HG03439 (cell line): ENCODE measurements around the gene ARHGAP24.
"Not testable (repeated sequence)": the region's sequence is repeated elsewhere in the genome, so short reads cannot be mapped to it uniquely, and the experiment has no call there.

Experiments used
- ATAC-seq: cut with Tn5 transposase; IDR thresholded peaks from one replicate; pipeline ENCODE4 v1.9.1; 2021; ENCODE audit warnings: mild to moderate bottlenecking, moderate library complexity; ENCODE audit not compliant: unreplicated experiment

The ARHGAP24 gene

DNA sequence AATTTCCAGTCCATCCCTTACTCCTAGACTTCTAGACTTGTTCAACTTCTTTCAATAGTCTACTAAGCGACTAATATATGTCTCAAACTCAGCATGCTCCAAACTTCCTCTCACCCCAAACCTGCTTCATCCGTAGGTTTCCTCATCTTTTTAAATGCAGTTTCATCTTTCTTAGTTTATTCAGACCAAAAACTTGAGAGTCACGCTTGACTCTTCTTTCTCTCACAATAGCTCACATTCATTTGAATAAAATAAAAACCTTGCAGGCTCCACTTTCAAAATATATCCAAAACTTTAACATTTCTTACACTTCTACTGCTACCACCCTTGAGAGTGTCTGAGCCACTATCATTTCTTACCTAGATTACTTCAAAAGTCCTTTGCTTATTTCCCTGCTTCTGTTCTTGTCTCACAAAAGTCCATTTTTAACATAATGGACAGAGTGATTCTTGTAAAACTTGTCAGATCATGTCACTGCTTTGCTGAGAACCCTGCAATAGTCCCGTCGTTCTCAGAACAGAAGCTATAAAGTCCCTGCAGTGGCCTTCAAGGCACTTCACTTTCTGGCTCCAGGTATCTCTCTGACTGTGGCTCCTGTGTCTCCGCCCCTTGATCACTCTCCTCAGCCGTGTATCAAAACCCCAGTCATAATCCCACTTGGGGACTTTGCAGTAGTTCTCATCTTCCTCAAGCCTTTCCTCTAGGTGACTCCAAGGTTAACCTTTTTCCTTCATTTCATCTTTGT is 167.6 kb downstream of the ARHGAP24 start:
- ATAC-seq = no peak

DNA sequence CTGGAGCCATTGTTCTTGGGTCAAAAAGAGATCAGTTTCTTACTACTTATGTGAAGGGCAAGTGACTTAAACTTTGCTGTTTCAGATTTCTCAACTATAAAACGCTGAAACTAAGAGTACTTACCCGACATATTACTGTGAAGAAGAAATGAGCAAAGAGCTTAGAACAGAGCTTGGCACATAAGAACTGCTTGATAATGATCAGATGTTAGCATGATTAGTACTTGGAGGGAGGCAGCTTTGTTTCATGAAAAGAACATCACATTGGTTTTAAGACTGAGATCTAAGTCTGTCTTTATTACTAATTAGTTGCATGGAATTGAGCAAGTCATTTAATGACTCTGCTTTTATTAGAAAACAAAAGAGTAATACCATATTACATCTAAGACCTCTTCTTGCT is 169.1 kb downstream of the ARHGAP24 start:
- ATAC-seq = no peak

DNA sequence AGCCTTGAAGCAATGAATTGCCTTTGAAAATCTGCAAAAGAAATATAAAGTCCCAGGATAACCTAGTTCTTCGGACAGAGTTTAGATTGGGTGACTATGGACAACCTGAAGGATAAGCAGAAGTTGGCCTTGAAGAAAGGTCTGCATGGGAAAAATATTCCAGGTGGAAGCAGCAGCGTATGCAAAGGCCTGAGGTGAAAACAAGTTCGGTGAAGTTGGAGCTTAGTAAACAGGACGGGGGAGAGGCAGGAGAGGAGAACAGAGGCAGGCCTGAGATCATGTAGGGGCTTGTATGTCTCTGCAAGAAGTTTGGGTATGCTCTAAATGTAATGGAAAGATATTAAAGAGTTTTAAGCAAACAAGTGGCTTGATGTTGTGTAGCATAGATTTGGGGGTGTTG is 176.0 kb downstream of the ARHGAP24 start:
- ATAC-seq = no peak

DNA sequence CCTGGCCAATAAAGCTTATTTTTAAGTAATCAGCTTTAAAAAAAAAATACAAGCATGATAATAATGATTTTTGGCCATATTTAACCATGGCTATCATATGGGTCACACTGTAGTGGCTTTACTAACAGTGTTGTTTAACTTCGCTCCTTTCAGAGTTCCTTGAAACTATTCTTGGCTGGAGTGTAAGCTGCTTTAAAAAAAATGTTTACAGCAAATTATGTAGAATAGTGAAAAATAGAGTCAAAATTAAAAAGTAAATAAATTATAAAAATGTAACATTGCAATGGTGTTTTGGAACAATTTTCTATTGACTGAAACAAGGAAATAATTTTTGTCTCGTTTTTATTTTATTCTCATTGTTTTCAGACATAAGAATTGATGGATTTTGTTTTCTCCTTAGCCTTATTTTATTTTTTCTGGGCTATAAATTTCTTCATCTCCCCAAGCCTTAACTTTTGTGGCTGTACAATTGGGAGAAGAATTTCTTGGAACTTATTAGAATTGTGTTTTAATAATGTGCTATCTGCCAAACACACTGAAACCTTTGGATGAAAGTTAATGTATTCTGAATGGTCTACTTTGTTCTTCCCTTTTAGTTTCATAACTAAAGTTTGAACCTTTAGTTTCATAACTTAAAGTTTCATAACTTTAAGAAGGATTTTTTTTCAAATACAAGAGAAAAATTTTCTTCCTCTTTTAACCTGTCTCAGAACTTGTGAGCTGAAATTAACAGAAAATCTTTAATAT is 182.0 kb downstream of the ARHGAP24 start:
- ATAC-seq = no peak

DNA sequence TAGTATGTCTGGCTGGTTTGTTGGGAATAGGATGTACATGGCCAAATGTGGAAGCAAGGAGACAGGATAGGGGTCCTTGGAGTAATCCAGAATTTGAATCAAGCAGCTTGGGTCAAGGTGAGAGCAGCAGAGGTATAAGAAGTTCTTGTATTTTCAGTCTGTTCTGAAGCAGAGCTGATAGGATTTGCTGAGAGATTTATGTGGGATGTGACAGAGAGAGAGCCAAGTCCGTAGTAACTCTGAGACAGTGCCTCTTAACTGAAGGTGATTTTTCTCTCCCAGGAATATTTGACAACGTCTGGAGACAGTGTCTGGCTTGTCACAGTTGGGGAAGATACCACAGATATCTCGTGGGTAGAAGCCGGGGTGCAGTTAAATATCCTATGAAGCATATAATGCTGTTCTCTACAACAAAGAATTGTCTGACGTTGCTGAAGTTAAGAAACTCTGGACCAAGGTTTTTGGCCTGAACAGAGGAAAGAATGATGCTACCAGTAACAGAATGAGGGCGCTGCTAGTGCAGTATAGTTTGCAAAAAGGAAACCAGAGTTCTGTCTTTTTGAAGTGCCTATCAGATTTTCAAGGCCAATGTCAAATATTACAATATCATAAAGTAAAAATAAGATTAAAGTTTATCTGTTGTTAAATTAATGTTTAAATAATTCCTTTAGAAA is 184.0 kb downstream of the ARHGAP24 start:
- ATAC-seq = no peak

DNA sequence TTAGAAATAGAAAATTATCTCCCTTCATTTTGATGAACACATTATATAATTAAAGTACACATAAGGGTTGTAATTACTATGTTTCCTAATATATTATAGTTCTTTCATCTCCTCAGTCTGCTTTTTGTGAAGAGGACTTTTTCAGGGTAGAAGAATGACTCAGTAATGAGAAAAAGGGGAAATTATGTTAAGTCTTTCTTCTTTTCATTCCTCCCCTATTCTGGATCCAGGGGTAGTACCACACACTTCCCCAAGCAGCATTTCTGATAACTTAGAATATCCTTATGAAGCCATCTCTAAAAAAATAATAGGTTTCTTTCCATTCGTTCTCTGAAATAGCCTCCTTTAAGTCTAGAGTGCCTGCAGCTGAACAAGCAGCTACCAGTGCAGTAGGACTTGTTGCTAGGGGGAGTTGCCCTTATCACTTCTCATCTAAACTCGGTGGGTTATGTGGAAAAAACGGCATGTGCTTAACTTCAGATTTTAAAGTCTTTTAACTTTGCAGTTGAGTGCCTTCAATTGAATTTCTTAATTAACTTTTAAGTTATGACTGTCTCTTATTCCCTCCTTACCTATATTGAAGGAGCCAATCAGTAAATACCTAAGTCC is 184.8 kb downstream of the ARHGAP24 start:
- ATAC-seq = no peak

DNA sequence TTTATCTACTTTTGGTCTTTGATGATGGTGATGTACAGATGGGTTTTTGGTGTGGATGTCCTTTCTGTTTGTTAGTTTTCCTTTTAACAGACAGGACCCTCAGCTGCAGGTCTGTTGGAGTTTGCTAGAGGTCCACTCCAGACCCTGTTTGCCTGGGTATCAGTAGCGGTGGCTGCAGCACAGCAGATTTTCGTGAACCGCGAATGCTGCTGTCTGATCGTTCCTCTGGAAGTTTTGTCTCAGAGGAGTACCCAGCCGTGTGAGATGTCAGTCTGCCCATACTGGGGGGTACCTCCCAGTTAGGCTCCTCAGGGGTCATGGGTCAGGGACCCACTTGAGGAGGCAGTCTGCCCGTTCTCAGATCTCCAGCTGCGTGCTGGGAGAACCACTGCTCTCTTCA is 191.7 kb downstream of the ARHGAP24 start:
- not testable (repeated sequence) for ATAC-seq

DNA sequence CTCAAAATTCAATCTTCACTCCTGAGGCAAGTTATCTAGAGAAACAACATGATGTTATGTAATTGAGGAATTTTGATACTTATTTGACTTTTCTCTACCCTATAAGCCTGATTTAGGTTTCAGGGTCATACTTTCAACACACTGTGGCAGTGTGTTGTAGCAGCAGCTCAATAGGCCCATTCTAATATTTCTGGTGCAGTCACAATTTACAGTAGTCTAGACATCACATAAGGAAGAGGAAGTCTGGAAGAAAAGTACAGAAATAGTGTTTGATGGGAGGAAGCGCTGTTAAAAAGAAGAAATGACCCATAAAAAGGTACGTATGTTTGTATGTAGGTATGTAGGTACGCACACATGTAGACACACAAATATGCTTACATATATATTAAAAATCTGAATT is 194.3 kb downstream of the ARHGAP24 start:
- ATAC-seq = no peak

DNA sequence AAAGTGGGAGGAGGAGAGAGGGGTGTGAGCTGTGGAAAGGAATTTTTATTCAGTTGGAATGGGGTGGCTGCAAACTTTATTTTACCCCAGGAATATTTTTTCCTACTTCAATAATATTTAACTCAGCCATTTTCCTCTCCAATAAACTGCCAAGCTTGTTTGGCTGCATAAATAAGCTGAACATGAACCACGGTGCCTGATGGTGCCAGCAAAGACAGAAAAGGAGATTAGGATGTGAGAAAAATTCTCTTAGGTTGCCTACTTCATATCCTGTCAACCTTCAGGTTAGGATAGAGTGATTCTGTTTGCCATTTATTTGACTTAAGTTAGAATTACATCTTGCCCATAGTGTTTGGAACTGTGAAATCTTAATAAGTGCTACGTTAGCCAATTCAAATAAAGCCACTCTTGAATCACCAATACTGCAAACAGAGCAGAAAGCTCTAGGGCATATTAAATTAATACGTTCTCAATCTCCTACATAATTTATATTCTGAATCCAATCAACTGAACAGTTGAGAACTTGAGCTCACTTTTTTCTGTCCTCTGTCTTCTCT is 195.1 kb downstream of the ARHGAP24 start:
- no peak for ATAC-seq

DNA sequence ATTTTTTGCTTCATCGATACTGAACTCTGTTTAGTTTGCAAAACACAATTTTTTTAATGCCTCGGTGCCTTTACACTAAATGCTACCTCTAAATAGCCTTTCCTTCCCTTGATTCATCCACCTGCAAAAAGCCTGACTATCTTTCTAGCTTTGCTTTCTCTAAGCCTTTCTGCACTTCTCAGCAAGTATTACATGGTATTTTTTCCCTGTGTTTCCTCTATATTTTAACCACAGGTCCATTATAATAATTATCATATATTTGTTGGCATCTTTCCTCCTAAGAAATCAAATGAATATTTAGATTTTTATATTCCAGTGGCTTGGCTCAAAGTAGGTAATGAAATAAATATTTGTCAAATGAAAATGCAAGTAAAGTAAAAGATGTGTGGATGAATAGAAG is 196.2 kb downstream of the ARHGAP24 start:
- ATAC-seq = no peak

DNA sequence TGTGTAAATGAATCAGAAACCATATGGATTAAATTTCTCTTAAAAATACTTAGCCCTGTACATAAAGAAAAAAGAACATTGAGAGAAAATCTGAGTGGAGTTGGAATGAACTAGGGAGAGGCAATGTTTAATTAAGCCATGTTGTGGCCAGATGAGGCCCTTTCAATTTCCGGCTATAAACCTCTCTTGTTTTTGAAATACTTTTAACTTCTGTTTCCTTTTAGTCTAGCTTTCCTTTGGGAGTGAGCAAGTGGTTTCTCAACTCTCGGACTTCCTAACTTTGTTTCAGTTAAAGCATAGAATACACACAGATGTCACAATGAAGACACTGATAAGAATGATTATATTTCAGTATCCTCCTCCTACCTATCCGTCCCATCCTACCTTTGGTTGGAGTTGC is 197.2 kb downstream of the ARHGAP24 start:
- no peak for ATAC-seq

DNA sequence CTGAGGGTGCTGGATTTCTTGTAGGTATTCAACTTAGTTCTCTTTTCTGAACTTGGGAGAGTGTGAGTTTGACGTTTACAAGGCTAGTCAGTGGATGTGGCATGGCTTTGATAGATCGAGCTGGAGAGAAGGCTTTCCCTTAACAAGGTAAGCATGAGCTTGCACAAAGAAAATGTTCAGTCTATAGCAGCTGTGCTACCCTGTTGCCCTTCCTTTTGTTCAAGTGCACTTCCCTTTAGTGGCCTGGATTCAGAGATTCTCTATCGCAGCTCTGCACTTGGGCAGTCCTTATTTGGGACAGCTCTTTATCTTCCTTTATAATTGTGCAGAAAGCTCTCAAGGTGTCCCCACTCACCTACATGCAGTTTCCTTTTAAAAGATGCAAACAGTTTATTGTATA is 198.0 kb downstream of the ARHGAP24 start:
- no peak for ATAC-seq

DNA sequence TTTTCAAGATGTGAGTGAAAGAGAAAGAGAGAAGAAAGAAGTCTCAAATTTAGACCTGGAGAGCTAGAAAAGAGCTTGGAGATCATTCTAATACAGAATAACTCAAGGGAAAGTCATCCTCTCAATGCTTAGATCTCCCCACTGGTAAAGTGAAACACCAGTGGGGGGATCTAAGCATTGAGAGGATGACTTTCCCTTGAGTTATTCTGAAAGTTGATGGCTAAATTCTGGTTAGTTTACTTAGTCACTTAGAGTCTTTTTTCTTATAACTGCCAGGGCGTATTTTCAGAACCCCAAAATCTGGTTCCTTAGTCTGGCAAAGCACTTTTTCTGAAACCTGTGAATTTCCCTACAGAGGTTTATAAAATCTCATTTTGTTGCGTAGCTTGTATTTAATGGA is 198.6 kb downstream of the ARHGAP24 start:
- ATAC-seq = no peak

DNA sequence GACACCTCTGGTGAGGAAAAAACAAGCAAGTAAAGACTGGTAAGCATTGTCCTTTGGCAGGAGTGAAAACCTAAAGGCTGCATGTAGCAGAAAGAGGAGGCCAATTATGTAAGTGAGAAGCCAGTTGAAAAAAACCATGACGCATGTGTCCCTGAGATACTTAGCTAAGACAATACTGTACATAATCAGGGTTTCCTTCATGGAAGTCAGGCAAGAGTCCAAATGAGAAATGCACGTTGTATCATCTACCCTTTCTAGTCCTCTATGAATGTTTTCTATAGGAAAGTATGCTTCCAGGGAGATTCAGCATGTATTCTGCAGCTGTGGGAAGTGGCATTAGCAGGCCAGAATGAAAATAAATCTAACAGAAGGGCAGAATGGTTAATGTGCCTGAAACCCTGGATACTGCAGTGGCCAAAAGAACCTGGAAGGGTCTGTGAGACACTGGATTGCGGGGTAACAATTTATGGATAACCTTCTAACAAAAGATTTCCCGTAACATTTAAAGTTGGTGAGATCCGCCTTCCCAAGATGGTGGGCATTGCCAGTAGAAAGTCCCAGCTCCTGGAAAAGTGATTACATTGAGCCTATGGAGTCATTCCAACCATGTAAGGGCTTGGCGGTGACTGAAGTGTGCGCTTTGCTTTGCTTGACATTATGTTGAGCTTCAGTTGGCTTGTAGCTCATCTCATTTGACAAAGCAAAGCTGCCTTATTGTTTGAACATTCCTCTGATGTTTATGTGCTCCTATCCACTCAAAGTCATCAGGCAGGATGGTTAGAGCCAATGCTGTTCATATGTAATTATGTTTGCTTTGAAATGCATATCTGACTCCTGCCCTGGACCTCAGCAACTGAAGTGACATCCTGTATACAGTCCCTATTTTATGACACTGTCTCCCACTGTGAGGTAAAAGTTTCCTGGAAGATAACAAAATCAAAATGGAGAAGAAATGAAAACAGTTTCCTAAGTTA is 200.4 kb downstream of the ARHGAP24 start:
- ATAC-seq = no peak

DNA sequence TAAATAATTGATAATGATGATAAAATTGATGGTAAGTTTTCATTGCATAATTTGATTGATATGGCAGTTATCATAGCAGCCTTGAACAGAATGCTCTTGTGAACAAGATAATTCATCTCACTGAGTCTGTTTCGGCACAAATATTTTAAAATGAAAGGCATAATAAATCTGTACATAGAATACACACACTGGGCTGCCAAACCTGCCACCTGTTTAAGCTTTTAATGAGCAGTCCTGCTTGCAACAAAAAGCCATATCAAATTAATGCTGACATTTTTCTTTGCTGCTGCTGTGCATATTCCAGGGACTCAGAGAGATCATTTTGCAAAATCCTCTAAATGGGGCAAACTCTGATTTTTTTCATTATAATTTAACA is 201.1 kb downstream of the ARHGAP24 start:
- ATAC-seq = no peak

DNA sequence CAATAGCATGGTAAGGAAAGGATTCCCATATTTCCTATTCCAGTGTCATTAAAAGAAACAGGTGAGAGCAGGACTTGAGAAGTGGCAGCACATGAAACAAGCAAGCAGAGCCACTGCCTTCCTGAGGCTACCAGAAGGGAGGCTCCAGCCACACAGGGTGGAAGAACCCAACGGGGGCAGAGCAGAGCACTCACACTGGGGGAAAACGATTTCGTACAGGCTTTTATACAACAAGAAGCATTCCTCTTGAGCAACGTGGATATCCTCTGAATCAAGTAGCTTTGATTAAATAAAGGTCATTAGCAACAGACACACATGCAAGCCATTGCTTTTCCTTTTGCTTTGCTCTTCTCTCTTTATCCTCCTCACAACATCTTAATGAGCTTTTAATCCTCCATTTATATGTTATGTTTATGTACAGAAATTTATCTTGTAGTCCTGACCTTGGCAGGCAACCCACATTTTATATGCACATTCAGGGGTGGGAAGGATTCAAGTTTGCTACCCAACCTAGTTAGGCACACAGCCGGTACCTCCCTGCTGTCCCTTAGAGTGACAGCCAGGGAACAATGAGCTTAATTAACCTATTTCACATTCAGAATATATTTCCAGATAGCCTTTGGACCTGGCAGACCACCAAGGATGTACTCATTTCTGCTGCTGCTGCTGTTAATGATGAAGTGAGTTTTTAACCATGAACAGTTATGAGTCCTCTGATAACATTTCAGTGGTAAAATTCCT is 202.1 kb downstream of the ARHGAP24 start:
- no peak for ATAC-seq

DNA sequence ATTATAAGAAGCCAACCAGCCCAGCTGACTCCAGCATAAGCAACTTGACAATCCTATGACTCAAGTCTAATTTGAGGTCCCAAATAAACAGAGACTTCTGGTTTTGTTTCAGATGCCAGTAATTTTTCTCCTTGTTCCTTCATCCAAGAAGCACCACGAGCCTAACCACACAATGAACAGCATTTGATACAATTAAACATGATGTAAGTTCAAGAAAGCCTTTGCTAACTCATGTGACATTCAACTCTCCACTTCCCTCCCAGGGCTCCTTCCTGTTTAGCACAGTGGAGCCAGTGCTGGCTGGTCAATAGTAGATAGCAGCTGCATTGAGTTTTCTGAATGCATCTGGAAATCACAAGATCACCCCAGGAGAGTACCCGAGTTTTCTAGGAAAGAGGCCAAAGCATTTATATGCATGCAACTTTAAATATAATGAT is 206.3 kb downstream of the ARHGAP24 start:
- ATAC-seq = no peak

DNA sequence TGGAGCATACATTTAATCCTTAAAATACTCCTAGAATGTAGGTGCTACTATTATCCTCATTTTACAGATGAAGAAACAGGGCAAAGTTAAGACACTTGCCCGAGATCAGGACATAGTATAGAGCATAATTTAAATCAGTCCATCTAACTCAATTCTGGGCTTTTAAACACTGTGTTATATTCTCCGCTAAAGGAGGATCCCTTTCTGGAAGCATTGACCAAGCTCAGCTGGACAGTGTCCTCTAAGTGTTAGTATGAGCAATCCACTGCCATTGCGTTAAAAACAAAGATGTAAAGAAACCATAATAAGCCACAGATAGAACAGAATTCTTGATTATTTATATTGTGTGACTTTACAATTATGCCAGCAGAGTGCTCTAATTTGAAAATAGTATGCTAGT is 207.0 kb downstream of the ARHGAP24 start:
- no peak for ATAC-seq

DNA sequence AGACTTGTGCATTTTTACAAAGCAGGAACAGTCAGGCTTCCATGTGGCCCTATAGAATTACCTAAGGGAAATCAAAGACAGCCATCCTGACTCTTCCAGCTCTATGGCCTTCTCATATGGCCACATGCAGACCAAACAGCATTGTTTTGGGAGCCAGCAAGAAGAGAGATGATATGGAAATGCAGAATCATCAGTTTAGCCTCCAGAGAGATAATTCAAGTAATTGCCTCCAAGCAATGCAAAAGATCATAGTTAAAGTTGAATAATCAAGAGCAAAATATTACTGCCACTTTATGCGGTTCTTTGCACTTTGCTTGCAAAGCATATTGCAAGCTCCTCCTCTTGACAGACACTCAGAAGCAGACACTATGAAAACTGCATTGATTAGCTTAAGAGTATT is 207.4 kb downstream of the ARHGAP24 start:
- no peak for ATAC-seq
